Measurements from ENCODE around the gene ALOX15B.
"Not testable (repeated sequence)": the region's sequence is repeated elsewhere in the genome, so short reads cannot be mapped to it uniquely, and the experiment has no call there.

The ALOX15B gene

DNA sequence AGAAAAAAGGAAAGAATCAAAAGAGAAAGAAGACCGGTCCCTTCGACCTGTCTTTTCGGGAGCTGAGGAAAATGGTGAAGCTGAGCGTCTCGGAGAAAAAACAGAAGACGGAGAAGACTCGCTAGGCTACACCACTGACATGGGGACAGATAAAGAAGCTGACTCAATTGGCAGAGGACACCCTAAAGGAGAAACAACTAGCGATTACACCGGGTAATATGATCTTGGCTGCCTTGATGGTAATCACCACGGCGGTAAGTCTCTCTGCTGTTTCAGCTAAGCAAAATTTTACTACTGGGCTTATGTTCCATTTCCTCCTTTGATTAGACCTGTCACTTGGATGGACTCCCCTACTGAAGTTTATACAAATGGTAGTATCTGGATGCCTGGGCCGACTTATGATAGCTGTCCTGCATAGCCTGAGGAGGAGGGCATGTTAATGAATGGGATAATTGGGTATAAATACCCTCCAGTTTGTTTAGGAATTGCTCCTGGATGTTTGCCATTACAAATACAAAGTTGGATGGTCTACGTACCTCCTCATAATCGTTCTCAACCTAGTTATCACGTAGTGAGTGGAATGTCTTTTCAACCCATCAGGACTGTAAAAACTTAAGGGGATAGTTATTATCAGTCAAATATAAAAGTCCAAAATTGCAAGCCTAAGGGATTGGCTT lies 24.1 kb downstream of the ALOX15B start:
- DNase-seq (ENCODE audit: low read depth in 2 of 2), result no peak

GRCh38 chr17:8063761-8064534 lies 25.1 kb downstream of the ALOX15B start:
- DNase-seq (ENCODE audit: low read depth in 2 of 2), result no peak

GRCh38 chr17:8064561-8065019 lies 25.7 kb downstream of the ALOX15B start:
- no peak for DNase-seq (ENCODE audit: low read depth in 2 of 2)

DNA sequence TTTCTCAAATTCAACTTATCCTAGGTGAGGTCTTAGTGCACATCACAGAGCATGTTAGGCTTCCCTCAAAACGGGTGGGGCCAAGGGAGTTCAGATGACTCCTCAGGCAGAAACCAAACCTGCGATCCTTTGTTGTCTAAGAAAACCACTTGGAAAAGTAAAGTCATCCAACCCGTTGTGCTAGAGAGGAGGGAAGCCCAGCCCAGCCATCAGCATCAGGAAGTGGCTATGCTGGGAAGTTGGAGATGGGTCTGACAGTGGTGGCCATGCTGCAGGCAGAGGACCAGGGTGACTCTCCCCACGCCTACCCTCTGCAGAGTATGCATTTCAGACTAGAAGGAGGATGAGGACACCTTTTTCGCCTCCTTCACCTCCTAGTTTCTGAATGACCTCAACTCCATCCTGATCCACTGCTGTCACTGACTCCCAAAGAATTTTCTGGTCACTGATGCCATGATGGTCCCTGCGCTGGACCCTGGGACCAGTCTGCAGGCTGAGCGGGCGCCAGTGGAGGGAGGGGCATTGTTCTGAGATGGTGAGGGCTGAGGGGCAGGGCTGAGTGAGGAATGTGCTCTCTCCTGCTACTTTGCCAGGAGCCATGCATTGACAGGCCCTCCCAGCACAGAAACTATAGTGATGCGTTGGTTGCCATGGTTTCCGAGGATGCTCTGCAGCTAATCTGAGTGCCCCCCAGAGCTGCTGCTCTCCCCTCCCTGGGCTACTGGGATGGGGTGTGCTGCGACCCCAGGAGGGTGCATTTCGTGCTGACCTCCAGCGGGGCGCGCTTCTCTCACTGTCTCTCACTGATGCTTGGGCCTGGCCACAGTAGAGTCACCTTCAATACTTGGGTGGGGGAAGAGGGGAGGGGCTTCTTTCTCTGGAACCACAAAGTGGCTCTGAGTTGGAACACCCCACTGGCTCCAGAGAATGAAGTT lies 28.2 kb downstream of the ALOX15B start:
- no peak for DNase-seq (ENCODE audit: low read depth in 2 of 2)

- DNase-seq (ENCODE audit: low read depth in 2 of 2), result no peak
Observed at GRCh38 chr17:8067806-8068205, 28.9 kb downstream of the ALOX15B start.

GRCh38 chr17:8068736-8069586 lies 30.1 kb downstream of the ALOX15B start:
- no peak for DNase-seq (ENCODE audit: low read depth in 2 of 2)

DNA sequence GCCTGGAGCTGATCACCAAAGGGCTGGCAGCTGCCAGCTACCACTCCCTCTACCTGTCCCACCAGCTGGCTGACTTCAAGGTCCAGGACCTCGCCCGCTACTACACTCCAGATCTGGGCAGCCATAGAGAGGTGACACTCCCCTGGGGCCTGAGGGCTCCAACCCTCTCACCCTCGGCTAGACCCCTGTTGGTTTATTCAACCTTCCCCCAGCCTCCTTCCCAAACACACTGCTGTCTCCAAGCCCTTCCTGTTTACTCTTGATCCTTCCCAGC lies 30.7 kb downstream of the ALOX15B start:
- no peak for DNase-seq (ENCODE audit: low read depth in 2 of 2)

DNA sequence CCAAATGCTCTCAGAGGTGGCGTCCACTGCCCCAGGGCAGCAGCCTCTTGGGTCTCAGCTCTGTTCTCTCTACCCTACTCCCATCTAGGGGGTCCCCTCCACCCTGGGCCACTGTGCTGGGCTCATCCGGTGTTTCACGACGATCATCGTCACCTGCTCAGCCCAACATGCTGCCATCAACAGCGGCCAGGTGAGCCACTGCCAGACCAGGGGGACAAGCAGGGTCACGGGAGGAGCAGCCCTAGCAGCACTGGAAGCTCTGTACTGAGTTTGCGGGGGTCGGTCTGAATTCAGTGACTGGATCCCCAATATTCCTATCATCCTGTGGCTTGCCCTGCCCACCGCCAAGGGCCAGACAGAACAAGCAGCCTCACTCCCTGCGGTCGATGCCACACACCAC lies 32.6 kb downstream of the ALOX15B start:
- no peak for DNase-seq (ENCODE audit: low read depth in 2 of 2)

DNA sequence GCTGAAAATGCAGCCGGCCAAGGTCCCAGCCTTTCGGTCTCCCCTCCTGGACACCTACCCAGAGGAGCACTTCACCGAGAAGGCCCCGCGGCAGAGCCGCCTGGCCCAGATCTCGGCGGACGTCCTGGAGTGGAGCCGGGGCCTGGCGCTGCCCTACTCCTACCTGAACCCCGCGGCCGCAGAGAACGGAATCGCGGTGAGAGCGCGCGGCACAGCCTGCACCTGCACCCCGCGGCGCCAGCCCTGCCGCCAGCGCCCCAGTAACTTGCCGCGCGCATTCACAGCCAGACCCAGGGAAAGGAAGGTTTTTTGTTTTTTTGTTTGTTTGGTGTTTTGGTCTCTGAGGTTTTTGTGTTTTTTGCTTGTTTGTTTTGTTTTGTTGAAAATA lies 33.5 kb downstream of the ALOX15B start:
- DNase-seq (ENCODE audit: low read depth in 2 of 2), result no peak

GRCh38 chr17:8072729-8073461 lies 34.0 kb downstream of the ALOX15B start:
- no peak for DNase-seq (ENCODE audit: low read depth in 2 of 2)

GRCh38 chr17:8073627-8074484 lies 35.0 kb downstream of the ALOX15B start:
- peak; percentile 64 to 81 for DNase-seq (ENCODE audit: low read depth in 2 of 2)

DNA sequence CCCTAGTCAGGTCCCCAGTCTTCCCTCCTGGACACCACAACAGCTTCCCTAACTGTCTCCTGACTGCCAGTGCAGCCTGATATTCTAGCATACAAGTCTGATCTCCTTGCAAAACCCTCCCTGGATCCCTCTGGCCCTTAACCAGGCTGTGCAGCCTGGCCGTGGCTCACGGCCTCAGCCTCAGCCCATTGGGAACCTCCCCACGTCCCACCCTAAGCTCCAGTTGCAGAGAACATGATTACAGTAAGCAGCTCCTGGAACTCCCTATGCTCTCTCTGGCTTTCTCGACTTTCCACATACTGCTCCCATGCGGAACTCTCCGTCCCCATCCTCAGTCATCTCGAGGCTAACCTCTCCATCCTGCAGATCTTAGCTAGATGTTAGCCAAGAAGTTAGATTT lies 35.7 kb downstream of the ALOX15B start:
- no peak for DNase-seq (ENCODE audit: low read depth in 2 of 2)

DNA sequence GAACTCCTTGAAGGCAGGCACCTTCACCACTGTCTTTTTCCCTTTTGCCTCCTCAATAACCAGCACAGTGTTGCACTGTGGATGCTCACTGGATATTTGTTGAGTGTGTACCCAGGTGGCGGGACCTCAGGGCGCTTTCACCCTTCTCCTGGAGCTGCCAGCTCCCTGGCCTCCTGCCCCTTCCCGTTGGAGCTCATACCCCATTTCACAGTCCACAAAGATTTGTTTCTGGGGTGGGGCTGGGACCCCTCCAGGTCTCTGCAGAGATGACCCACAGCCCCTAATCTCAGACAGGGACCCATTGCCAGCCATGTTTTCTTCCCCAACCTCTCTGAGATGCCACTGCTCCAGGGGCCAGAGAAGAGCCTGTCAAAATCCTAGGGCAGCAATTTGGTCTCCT lies 36.2 kb downstream of the ALOX15B start:
- DNase-seq (ENCODE audit: low read depth in 2 of 2), result no peak

- DNase-seq (ENCODE audit: low read depth in 2 of 2), result no peak
Observed at GRCh38 chr17:8075574-8076342, 36.9 kb downstream of the ALOX15B start.

DNA sequence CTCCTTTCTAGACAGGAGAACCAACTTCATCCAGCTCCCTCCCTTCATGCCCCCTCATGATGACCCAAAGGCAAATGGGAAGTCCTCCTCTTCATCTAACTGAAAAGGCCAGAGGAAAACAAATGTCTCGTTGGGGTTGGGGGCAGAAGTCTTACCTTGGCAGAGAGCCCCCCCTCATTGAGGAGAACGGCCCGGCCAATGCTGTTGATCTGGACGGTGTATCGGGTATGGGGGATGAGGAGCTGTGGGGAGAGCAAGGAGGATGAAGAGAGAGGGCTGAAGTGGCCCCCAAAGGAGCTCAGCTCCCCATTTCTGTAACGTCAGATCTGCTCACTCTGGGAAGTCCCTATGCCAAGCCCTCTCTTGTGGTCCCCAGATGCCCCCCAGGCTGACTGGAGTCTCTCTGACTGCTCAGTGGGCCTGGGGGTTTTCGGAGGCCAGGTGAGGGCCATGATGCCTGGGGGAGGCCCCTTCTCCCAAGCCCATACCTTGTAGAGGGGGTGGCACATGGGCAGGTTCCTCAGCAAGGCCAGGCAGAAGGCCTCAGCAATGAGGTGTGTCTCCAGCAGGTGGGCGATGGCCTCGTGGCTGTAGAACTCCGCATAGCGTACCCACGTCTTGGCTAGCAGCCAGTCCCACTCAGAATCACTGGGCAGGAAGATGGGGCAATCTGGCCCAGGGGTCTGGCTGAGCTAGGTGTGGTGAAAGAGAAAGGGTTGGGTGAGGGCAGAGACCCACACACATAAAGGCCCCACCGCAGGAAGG lies 37.8 kb downstream of the ALOX15B start:
- DNase-seq (ENCODE audit: low read depth in 2 of 2), result no peak

DNA sequence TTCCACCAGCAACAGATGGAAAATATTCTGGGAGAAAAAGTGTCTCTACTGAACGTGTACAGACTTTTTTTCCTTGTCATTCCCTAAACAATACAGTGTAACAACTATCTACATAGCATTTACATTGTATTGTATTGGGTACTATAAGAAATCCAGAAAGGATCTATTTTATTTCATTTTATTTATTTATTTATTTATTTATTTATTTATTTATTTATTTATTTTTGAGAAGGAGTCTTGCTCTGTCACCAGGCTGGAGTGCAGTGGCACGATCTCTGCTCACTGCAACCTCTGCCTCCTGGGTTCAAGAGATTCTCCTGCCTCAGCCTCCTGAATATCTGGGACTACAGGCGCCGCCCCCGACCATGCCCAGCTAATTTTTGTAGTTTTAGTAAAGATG lies 39.1 kb downstream of the ALOX15B start:
- DNase-seq (ENCODE audit: low read depth in 2 of 2), result not testable (repeated sequence)

GRCh38 chr17:8079291-8080207 lies 40.7 kb downstream of the ALOX15B start:
- DNase-seq (ENCODE audit: low read depth in 2 of 2), result peak; percentile 50 to 64
